Stimulated activated CD8-positive, alpha-beta memory T cell treated with anti-CD3 and anti-CD28 coated beads, Interleukin-15, amount 100 ng/mL, for 1 hour (primary cell): ENCODE measurements around the gene GPR137C.

ENCODE experiments used
- DNase-seq: peaks from one replicate; pipeline ENCODE4 v3.0.0-alpha.2; 2020; ENCODE audit warnings: low read depth

Gene GPR137C

GRCh38 chr14:52678591-52678990 lies 126.0 kb downstream of the GPR137C start:
- DNase-seq = no peak

GRCh38 chr14:52683985-52684520 lies 131.4 kb downstream of the GPR137C start:
- no peak for DNase-seq

GRCh38 chr14:52686176-52686575 lies 133.5 kb downstream of the GPR137C start:
- no peak for DNase-seq
